Sigmoid colon (tissue), 4 donors: ENCODE results near the gene KATNB1.

Source experiments
- CTCF ChIP-seq, 4 experiments: fragments of 450-650 bp in 3 of 4; fragments of 200-600 bp in 1 of 4; IDR thresholded peaks; one replicate each; pipeline ENCODE4 v1.5.1; 2016 to 2019; ENCODE audit warnings: antibody characterized with exemption in 4 of 4, mild to moderate bottlenecking in 3 of 4, moderate library complexity in 2 of 4
- POLR2A ChIP-seq, 2 donors: fragments of 450-650 bp; IDR thresholded peaks; one replicate each; pipeline ENCODE4 v1.6.1; 2016; ENCODE audit warnings: antibody characterized with exemption in 2 of 2, mild to moderate bottlenecking in 2 of 2, moderate library complexity in 2 of 2
- POLR2AphosphoS5 ChIP-seq, 4 donors: sonication (generic); formaldehyde crosslinking; IDR thresholded peaks; one replicate each; pipeline ENCODE4 v1.6.1; 2017; ENCODE audit warnings: antibody characterized with exemption in 4 of 4

GRCh38 chr16:57802341-57803133 lies 67.0 kb downstream of the KATNB1 start, which contains the start of gene KIFC3:
- TF ChIP-seq CTCF (IDR thresholded peaks at IDR 0.05) (no peak), POLR2AphosphoS5 (IDR thresholded peaks at IDR 0.05) (peak in 1 of 4 donors; percentile 56), POLR2A (IDR thresholded peaks at IDR 0.05) (no peak)
